EH (cell line): ENCODE data around the gene TP53AIP1.
A peak's percentile ranks its signal among the peaks of the same experiment; 100 is the strongest.
"Not testable (repeated sequence)": the region's sequence is repeated elsewhere in the genome, so short reads cannot be mapped to it uniquely, and the experiment has no call there.

Source experiments
- DNase-seq: peaks from one replicate; pipeline ENCODE4 v3.0.0-alpha.2; 2015; ENCODE audit warnings: low read depth

Gene TP53AIP1

DNA sequence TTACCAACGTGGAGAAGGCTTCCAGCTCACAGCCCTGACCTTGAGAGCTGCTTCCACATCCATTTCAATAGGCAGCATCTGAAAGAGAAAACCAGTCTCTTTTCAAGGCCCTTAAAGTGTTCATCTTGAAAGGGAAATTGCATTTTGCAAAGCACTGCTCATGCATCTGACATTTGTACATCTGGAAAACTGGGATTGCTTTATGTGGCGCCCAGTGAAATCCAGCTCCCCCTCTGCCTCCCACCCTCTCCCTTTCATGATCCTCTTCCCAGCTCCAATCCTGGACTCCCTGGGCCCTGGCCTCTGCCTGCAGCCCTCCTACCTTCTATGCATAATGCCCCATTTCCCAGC is 17.4 kb downstream of the TP53AIP1 start:
- no peak for DNase-seq

DNA sequence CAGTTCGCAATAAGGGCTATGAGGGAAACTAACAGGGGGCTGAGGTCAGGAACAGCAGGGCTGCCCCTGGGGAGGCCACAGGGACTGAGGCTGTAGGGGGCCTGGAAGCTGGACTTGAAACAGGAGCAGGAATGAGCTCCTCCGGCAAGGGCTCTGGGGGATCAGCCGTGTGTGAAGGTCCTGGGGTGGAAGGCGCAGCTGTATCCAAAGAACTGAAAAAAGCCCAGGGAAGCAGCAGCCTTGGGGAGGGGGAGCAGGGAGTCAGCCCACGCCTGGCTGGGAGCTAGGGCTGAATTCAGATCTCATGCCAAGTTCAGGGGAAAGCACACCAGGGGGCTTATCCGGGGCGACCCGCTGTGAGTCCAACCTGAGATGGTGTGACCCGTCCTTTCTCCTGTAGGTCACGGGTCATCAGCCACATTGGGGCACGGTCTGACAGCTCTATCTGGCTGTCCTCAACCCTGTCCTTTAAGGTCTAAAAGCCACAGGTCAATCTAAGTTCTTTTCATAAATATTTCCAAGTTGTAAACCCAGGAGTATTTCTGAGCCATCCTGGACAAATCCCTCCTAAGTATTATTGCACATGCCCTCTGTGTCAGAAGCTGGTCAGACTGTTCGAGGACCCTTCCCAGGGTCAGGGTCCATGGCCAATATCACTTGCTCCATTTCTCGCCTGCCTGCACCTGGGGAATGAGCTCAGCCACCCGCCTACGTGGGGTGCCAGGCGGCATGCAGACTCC is 18.0 kb downstream of the TP53AIP1 start:
- DNase-seq = no peak

DNA sequence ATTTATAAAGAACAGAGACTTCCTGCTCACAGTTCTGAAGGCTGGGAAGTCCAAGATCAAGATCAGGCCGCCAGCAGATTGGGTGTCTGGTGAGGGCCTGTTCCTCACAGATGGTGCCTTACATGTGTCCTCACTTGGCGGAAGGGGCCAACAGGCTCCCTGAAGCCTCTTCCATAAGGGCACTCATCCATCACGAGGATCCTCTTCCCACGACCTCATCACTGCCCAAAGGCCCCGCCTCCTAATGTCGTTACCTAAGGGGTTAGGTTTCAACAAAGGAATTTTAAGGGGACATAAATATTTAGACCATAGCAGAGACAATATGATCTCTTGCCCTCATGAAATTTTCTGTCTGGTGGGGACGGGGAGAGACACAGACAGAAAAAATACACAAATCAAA is 18.6 kb downstream of the TP53AIP1 start:
- no peak for DNase-seq

DNA sequence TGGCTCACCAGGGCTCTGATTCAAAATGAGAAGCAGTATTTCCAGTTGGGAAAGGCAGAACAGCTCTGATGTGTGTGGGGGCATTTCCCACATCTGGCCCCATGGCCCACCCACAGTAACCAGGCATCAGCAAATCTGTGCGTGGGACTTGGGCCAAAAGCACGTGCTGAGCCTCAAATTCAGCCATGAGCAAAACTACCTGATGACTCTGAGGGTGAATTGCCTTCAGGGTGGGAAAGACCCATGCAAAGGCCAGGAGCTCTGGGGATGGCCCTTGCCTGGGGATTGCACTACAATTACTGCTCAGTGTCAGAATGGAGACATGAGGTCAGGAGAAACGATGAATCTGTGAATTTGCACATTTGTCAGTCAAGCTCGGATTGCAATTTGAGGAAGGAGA is 20.9 kb downstream of the TP53AIP1 start:
- no peak for DNase-seq

DNA sequence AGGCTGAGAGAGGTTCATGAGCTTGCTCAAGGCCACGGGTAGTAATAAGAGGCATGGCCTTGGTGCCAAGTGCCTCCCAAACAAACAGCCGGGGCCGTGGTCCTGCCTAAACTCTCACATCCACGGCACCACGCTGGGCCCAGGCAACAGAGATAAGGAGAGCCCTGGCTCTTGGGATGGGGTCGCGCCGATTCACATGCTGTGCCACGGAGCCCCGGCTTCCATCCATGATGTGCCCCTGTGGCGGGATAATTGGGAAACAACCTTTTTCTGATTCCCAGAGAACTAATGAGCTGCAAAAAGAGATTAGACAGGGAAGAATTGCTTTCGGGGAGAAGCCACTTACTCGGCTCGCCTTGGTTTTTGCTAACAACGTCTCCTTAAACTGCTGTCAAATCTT is 22.0 kb downstream of the TP53AIP1 start:
- DNase-seq = no peak

DNA sequence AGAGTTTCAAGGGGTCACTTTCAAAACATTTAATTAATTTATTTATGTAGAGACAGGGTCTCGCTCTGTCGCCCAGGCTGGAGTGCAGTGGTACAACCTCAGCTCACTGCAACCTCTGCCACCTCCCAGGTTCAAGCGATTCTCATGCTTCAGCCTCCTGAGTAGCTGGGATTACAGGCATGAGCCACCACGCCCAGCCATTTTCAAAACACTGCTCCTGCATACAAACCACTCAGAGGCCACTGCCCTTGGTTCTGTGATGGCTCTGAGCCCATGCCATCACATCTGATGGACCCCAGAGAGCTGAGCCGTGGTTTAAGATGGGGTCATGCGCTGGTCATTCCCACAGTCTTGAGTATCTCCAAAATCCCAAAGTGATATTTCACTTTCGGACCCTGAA is 23.0 kb downstream of the TP53AIP1 start:
- DNase-seq = not testable (repeated sequence)

DNA sequence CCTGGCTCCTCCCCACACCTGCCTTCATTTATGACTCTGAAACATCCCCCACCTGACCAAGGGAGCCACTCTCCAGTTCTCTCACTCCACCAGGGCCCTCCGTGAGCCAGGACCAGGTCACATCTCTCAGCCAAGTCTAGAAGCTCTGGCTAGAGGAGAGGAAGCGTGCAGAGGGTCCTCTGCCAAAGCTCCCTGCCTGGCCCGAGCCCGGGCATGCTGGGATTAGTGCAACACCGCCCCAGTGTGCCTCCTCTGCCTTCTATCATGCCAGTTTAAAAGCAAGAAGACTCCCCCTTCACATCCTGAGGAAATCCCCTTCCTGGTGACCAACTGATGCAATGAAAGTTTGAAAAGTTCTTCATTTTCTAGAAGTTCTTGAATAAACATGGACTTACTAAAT is 23.5 kb downstream of the TP53AIP1 start:
- DNase-seq = no peak

DNA sequence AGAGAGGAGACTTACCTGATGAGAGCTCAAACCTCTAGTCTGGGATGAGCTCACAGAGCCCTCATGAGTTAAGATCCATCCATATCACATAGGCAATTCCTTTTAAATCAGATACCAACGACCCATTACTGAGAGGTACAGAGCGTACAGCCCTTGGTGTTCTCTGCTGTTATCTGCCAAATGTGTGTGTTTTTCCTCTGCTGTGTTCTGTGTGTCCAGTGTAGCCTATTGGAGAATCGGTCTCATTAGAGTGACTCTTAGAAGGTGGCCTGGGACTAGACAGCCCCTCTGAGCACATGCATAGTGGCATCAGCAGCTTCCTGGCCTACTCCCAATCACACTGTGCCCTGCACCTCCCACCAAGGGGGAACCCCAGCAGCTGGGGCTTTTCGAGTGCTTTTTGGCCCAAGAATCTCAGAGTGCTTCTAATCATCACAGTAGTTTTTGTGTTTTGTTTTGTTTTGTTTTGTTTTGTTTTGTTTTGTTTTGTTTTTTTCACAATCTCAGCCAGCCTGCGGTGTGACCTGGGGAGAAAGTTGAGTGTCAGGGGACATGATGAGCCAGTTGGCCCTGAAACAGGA is 25.4 kb downstream of the TP53AIP1 start:
- DNase-seq = no peak

DNA sequence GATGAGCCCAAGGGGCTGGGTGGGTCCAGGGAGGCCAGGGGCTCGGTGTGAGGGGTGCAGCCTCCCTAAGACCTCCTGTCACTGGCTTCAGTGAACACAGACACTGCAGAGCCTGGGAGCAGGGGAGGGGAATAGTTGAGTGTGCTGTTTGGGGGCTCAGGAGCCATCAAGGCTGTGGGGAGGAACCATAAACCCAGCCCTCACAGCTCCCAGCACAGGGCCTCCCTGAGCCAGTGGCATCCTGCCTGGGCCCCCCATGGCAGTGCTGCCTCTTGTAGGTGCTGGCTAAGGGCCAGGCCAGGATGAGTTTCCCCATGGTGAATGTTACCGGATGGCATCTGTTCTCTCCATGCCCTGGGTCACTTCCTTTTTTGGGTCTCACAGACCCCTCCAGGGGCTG is 26.0 kb downstream of the TP53AIP1 start:
- DNase-seq = no peak

DNA sequence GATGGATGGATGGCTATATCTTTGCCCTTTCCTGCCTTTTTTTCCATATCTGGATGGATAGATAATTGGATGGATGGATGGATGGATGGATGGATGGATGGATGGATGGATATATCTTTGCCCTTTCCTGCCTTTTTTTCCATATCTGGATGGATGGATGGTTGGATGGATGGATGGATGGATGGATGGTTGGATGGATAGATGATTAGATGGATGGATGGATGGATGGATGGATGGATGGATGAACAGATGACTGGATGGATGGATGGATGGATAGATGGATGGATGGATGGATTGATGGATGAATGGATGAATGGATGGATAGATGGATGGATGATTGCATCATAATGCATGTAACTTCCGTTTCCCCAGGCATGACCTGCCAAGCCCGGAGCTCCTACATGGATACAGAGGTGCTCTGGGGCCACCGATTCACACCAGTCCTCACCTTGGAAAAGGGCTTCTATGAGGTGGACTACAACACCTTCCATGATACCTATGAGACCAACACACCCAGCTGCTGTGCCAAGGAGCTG is 26.6 kb downstream of the TP53AIP1 start:
- no peak for DNase-seq

DNA sequence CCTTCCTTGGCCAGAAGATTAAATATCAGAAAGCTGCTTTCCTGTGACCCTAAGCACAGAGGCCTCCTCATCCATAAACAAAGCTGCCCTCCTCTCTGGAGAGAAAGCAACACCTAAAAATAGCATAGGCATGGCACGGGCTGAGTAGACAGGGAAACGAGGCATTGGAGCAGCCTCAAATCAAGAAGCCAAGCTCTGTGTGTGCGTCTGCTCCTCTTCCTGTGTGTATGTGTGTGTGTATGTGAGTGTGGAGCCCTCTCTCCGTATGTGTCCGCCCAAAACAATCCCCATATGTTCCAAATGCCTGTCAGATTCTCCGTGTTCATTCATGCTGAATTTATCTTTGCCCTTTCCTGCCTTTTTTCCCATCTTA is 27.5 kb downstream of the TP53AIP1 start:
- no peak for DNase-seq

DNA sequence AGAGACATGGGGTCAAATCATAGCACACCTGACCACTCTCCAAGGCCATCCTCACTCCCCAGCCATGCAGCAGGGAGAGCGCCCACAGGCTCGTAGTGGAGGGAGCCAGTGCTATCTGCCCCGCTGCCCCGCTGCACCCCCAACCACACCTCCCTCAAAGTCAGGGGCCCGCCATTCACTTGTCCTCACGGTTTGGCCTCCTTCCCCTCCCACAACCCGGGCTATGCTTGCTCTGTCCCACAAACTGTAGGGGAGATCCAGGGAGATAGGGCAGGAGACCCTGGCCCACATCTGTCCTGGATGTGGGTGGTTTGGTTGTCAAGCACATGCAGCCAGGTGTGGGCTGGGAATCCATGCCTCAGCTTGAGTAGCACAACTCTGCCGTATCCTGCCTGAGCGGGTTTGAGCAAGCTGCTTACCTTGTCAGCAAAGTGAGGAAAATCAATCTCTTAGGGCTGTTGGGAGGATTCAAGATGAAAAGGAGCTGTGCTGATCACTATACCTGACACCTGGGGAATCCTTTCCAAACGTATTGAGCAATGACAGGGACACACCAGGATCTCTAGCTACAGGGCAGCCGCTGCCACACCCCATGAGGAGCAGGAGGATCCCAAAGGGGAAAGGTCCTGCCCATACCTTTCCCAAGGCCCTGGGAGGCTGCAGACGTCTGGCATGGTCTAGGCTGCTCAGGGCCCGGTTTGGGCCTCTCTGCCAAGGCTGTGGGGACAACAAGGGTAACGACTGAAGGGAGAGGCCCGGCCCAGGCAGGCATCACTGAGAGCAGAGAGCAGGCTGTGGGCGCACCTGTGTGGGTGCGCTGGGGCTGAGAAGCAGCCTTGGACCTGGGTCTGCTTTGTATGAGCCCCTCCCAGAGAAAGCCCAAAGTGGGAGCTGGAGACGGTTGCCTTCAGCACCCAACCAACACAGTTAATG is 28.2 kb downstream of the TP53AIP1 start:
- no peak for DNase-seq

DNA sequence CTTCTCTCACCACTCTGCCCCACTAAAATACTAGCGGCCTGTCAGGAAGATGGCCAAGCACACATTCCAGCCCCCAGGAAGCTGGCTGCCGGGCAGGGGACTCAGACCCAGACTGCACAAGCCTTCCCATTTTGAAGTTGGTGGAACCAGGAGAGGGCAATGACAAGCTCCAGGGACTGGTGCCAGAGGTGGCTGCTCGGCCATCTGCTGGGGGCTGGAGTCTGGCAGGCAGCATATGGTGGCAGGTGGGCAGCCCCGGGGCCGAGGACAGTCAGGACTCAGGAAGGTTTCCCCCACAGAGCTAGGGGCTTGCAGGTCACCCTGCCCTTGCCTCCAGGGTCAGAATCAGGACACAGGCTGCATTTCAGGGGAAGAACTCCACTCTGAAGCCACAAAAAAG is 28.9 kb downstream of the TP53AIP1 start:
- DNase-seq = no peak

DNA sequence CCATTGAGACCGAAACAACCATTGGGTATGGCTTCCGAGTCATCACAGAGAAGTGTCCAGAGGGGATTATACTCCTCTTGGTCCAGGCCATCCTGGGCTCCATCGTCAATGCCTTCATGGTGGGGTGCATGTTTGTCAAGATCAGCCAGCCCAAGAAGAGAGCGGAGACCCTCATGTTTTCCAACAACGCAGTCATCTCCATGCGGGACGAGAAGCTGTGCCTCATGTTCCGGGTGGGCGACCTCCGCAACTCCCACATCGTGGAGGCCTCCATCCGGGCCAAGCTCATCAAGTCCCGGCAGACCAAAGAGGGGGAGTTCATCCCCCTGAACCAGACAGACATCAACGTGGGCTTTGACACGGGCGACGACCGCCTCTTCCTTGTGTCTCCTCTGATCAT is 31.0 kb downstream of the TP53AIP1 start:
- DNase-seq = no peak

DNA sequence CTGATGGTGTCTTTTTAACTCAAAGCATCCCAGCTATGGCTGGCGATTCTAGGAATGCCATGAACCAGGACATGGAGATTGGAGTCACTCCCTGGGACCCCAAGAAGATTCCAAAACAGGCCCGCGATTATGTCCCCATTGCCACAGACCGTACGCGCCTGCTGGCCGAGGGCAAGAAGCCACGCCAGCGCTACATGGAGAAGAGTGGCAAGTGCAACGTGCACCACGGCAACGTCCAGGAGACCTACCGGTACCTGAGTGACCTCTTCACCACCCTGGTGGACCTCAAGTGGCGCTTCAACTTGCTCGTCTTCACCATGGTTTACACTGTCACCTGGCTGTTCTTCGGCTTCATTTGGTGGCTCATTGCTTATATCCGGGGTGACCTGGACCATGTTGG is 31.4 kb downstream of the TP53AIP1 start:
- DNase-seq = no peak

DNA sequence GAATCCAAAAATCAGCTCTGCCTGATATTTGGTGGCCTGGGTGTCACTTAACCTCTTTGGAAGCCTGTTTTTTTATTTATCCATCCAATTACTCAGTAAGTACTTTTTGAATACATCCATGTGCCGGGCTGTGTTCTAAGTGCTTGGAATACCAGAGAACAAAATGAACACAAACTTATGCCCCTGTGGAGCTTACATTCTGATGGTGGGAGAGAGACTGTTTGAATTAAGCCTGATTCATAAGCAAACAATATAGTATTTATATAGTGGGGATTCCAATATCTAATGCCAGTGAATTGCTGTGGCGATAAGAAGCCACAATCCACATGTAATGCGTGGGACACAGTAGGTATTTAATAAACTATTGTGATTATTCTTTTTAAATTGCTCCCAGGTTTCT is 32.1 kb downstream of the TP53AIP1 start:
- no peak for DNase-seq

DNA sequence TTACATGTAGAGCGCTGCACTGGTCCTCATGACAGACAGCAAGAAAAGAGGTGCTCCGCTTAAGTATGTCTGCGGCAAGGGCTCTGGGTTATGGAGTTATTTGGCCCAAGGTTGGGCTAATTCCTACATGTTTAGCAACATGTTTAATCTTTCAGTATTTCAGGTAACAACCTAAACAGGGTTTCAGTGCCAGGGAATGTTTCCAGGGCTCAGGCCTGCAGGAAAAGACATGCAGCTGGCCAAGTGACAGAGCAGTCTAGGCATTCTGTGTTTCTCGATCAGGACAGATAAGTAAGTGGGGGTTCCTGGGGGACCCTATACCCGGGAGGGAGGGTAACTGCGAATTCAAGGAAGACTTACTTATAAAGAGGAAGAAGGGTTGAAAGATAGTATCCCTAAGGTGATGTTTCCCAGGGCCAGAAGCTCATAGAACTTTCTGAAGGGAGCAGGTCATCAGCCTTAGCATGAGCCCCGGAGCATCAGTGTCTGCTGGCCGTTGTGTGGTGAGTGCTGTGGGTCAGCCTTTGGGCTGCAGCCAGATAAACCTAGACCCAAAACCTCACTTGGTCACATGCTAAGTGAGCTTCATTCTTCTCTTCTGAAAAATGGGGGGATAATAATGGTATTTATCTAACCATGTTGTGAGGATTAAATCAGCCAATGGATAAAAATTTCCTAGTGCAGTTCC is 33.1 kb downstream of the TP53AIP1 start:
- no peak for DNase-seq

DNA sequence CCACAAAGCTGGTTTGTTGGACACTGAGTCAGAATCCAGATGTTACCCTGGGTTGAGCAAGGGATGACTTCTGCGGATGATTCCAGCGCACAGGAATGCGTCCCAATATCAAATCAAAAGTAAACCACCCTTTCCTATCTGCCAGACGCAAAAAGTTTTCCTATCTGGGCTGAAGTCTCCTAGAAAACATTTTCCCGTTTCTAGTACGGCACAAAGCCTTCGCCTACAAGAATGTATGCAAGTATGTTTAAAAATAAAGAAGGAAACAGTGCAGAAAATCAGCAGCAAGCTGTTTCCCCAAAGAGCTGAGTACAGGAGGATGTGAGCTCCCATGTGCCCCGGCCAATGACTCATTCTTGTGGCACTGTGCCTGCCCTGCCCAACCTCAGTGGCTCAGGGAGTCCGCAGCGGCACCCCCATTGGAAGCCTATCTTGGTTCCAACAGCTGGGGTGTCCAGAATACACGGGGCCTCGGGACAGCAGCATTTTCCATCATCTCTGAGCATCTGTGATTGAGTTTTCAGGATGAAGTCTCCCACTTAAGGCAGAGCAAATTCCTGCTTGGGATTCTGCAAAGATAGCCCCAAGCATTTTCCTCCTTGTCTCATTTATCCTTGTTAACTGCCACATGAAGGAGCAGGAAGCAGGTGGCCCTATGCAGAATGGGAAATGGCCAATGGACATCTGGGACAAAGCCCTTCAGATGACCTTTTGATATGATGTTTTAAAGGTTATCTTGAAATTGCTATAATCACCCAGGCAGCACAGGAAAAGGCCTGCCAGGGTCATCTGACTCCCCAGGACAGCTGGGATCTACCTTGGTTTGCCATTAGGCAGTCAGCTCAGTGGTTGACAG is 34.1 kb downstream of the TP53AIP1 start:
- peak; percentile 74 for DNase-seq

DNA sequence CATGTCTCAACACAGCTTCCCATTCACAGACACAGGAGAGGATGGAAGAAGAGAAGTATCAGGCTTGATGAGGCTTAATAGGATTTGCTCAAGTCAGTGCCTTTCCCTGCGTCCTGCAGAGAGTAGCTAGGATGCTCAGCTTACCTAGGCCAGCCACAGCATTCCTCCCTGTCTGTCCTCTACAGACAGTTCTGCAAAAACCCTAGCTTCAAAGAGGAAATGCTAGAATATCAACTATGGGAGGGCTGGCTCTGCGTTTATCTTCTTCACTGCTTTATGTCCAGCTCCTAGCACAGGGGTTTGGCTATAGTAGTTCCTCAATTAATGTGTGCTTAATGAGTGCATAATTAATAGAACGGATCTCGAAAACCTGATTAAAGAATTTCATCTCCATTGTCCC is 35.1 kb downstream of the TP53AIP1 start:
- DNase-seq = no peak

DNA sequence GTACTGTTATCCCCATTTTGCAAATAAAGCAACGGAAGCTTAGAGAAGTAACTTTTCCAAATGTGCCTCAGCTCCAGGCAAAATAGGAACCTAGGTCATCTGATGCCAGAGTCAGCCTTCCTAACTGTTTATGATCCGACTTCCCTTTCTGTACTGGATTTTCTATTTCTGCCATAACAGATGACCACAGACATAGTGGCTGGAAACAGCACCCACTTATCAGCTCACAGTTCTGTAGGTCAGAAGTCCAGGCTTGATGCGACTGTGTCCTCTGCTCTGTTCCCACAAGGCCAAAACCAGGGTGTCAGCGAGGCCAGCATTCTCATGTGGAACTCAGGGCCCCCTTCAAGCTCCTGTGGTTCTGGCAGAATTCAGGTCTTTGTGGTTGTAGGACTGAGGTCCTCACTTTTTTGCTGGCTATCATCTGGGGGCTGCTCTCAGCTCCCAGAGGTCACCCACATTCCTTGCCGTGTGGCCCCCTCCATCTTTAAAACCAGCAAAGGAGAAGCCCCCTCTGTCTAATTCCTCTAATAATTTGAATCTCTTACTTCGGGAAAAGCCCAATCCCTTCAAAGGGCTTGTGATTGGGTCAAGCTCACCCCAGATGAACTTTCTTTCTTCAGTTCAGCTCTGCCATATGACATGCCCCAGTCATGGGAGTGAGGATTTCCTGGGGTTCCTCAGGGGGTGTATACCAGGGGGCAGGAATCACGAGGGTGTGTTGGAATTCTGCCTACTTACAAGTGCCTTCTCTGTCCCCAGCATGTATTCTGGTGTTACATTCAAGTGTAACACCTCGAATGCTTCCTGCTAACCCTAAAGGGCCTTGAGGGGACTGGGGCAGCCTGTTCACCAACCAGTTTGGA is 36.3 kb downstream of the TP53AIP1 start:
- DNase-seq = no peak
